ENCODE data around the gene ID3.

DNA sequence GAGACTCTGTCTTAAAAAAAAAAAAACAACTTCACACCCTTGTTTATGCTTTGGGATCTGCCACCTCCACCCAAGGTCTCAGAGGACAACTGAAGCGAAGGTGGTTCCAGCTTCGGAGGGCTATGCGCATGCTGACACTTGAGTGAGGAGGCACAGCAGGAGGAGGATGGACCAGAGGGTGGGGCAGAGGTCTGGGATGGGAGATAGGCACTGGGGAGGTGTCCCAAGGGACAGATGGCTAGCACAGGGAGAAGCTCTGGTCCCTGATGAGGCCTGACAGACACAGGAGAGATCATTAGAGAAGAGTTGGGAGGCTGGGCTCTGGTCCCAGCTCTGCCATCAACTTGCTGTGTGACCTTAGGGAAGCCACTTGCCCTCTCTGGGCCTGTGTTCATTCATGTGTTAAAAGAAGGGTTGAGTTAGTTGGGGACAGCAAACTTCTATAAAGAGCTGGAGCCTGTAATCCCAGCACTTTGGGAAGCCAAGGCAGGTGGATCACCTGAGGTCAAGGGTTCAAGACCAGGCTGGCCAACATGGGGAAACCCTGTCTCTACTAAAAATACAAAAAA, 45.1 kb downstream of the ID3 start:
- TF ChIP-seq, protein P1, sequence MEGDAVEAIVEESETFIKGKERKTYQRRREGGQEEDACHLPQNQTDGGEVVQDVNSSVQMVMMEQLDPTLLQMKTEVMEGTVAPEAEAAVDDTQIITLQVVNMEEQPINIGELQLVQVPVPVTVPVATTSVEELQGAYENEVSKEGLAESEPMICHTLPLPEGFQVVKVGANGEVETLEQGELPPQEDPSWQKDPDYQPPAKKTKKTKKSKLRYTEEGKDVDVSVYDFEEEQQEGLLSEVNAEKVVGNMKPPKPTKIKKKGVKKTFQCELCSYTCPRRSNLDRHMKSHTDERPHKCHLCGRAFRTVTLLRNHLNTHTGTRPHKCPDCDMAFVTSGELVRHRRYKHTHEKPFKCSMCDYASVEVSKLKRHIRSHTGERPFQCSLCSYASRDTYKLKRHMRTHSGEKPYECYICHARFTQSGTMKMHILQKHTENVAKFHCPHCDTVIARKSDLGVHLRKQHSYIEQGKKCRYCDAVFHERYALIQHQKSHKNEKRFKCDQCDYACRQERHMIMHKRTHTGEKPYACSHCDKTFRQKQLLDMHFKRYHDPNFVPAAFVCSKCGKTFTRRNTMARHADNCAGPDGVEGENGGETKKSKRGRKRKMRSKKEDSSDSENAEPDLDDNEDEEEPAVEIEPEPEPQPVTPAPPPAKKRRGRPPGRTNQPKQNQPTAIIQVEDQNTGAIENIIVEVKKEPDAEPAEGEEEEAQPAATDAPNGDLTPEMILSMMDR (IDR thresholded peaks at IDR 0.05; ENCODE audit: low read depth, low read length, poor library complexity, severe bottlenecking), result no peak
- TF ChIP-seq EZH2phosphoT487 (IDR thresholded peaks at IDR 0.05; ENCODE audit: borderline replicate concordance, low read length), result no peak
